Thyroid gland (tissue), 4 donors: ENCODE measurements around the gene PDCD7.

Source experiments
- POLR2A ChIP-seq, 2 donors: fragments of 450-650 bp; IDR thresholded peaks; one replicate each; pipeline ENCODE4 v1.6.1; 2017; ENCODE audit warnings: antibody characterized with exemption in 2 of 2, mild to moderate bottlenecking in 2 of 2, moderate library complexity in 1 of 2
- TF ChIP-seq, protein P1 (sequence below), 6 experiments: fragments of 200-600 bp in 3 of 6; fragments of 450-650 bp in 3 of 6; sonication (generic) in 3 of 6; IDR thresholded peaks; one replicate each; pipeline ENCODE4 v1.5.1; 2016 to 2019; ENCODE audit warnings: antibody characterized with exemption in 6 of 6, mild to moderate bottlenecking in 2 of 6, inconsistent platforms in 1 of 6, moderate library complexity in 1 of 6

DNA sequence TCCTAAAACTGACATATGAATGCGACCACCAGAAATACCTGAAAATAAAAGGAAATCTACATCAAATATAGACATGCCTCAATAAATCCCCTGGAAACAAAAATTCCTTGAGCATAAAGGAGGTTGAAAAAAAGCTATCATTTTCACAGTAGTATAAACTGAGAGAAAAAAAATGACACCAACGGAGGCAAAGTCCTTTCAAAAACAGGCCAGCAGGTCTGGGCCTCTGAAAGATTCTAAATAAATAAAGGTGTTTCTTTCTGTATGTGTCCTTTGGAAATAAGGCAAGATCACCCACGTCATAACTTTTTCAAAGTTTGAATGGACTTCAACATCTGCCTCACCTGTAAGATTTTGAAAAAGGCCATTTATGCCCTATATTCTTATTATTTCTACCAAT is 46.6 kb upstream of the PDCD7 start:
- TF ChIP-seq, protein P1, sequence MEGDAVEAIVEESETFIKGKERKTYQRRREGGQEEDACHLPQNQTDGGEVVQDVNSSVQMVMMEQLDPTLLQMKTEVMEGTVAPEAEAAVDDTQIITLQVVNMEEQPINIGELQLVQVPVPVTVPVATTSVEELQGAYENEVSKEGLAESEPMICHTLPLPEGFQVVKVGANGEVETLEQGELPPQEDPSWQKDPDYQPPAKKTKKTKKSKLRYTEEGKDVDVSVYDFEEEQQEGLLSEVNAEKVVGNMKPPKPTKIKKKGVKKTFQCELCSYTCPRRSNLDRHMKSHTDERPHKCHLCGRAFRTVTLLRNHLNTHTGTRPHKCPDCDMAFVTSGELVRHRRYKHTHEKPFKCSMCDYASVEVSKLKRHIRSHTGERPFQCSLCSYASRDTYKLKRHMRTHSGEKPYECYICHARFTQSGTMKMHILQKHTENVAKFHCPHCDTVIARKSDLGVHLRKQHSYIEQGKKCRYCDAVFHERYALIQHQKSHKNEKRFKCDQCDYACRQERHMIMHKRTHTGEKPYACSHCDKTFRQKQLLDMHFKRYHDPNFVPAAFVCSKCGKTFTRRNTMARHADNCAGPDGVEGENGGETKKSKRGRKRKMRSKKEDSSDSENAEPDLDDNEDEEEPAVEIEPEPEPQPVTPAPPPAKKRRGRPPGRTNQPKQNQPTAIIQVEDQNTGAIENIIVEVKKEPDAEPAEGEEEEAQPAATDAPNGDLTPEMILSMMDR (IDR thresholded peaks at IDR 0.05), result no peak
- TF ChIP-seq POLR2A (IDR thresholded peaks at IDR 0.05), result no peak
